DOHH2 (cell line): Measurements from ENCODE around the gene ABCG1.

ENCODE experiments used
- H3F3A ChIP-seq: fragments of 200-600 bp; sonication (generic), shearing (Covaris generic); 2 replicates; pipeline ENCODE4 v1.6.0; 2016; ENCODE audit warnings: antibody characterized with exemption, mild to moderate bottlenecking; ENCODE audit not compliant: control insufficient read depth, insufficient read depth
- H3K27ac ChIP-seq: fragments of 200-600 bp; sonication (generic); 2 replicates; pipeline ENCODE4 v1.5.1; 2014; ENCODE audit warnings: low read depth, mild to moderate bottlenecking, low read length, moderate library complexity
- H3K27me3 ChIP-seq: fragments of 200-600 bp; sonication (generic); 2 replicates; pipeline ENCODE4 v1.6.1; 2014; ENCODE audit warnings: mild to moderate bottlenecking, low read length, mixed read lengths; ENCODE audit not compliant: control insufficient read depth
- H3K36me3 ChIP-seq: fragments of 200-600 bp; sonication (generic); 2 replicates; pipeline ENCODE4 v1.6.1; 2014; ENCODE audit warnings: mild to moderate bottlenecking, low read length, moderate library complexity, mixed read lengths; ENCODE audit not compliant: control insufficient read depth
- H3K4me1 ChIP-seq: fragments of 200-600 bp; sonication (generic); 2 replicates; pipeline ENCODE4 v1.6.1; 2014; ENCODE audit warnings: mild to moderate bottlenecking, low read length, mixed read lengths; ENCODE audit not compliant: control insufficient read depth
- H3K4me2 ChIP-seq: fragments of 200-600 bp; sonication (generic); 2 replicates; pipeline ENCODE4 v1.6.0; 2014; ENCODE audit warnings: mild to moderate bottlenecking, low read length, moderate library complexity
- H3K4me3 ChIP-seq: fragments of 200-600 bp; sonication (generic); 2 replicates; pipeline ENCODE4 v1.5.1; 2014; ENCODE audit warnings: mild to moderate bottlenecking, low read length, mixed read lengths
- H3K79me2 ChIP-seq: fragments of 200-600 bp; sonication (generic); 2 replicates; pipeline ENCODE4 v1.6.1; 2014; ENCODE audit warnings: mild to moderate bottlenecking, low read length, mixed read lengths; ENCODE audit not compliant: control insufficient read depth
- H3K9me2 ChIP-seq: fragments of 200-600 bp; sonication (generic); replicated peaks from 2 replicates; pipeline ENCODE4 v1.6.1; 2014; ENCODE audit warnings: mild to moderate bottlenecking, low read length, mixed read lengths; ENCODE audit not compliant: control insufficient read depth
- H3K9me3 ChIP-seq: fragments of 200-600 bp; sonication (generic); 2 replicates; pipeline ENCODE4 v1.6.1; 2014; ENCODE audit warnings: antibody characterized with exemption, low read length, mixed read lengths; ENCODE audit not compliant: control insufficient read depth, insufficient read depth
- H4K20me1 ChIP-seq: fragments of 200-600 bp; sonication (generic); 2 replicates; pipeline ENCODE4 v1.6.0; 2014; ENCODE audit warnings: low read depth, mild to moderate bottlenecking, antibody characterized with exemption, low read length, moderate library complexity; ENCODE audit not compliant: control insufficient read depth, insufficient read depth
- EZH2phosphoT487 ChIP-seq: fragments of 200-600 bp; sonication (generic); IDR thresholded peaks from 2 replicates; pipeline ENCODE4 v1.6.1; 2017; ENCODE audit warnings: borderline replicate concordance, mild to moderate bottlenecking, antibody characterized with exemption, low read length, moderate library complexity, mixed read lengths
- TF ChIP-seq, protein P1 (sequence below): fragments of 200-600 bp; sonication (generic); IDR thresholded peaks from one replicate; pipeline ENCODE4 v1.5.1; 2014; ENCODE audit warnings: antibody characterized with exemption, mild to moderate bottlenecking, low read depth, low read length; ENCODE audit not compliant: poor library complexity, severe bottlenecking

The ABCG1 gene

DNA sequence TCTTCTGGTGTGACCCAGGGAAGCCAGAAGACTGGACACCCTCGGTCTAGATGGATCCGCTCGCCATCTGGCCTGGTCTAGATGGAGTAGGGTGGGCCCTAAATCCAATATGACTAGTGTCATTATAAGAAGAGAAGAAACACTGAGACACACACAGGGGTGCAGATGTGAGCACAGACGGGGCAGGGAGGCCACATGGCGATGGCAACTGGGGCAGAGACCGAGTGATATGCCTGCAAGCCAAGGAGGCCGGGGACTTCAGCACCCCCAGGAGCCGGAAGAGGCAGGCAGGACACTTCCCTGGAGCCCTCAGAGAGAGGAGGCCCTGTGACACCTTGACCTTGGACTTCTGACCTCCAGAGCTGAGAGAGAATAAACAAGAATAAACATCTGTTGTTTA lies 101.9 kb downstream of the ABCG1 start:
- Histone ChIP-seq H3K9me3 (no peaks in the 10 kb centered on the region), H3F3A (no peaks in the 10 kb centered on the region), H3K36me3 (no peaks in the 10 kb centered on the region), H3K4me3 (no peak overlapping the region), H3K4me2 (no peak overlapping the region), H3K27ac (no peak overlapping the region), H3K79me2 (no peaks in the 10 kb centered on the region), H3K9me2 (no peaks in the 10 kb centered on the region), H4K20me1 (no peaks in the 10 kb centered on the region), H3K27me3 (peaks cover 22% of the 10 kb centered on the region), H3K4me1 (peaks cover 14% of the 10 kb centered on the region)
- no peak for TF ChIP-seq EZH2phosphoT487

DNA sequence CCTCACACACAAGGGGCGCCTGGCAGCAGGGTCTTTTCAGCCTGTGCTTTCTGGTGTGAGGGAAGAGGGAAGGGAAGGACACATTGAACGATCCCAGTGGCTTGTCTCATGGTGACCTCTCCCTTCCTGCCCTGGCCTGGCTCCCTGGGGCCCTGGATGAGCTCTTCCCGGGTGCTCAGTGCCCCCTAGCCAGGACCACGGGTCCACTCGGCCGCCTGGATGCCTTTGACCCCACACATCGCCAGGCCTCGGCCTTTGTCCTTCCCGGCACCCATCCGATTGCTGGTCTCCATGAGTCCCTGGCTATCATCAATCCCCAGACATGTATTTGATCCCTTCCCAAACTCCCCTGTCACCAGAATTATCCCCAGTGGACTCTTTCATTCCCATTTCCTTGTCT lies 102.3 kb downstream of the ABCG1 start:
- peaks cover 22% of the 10 kb centered on the region for H3K27me3 ChIP-seq

DNA sequence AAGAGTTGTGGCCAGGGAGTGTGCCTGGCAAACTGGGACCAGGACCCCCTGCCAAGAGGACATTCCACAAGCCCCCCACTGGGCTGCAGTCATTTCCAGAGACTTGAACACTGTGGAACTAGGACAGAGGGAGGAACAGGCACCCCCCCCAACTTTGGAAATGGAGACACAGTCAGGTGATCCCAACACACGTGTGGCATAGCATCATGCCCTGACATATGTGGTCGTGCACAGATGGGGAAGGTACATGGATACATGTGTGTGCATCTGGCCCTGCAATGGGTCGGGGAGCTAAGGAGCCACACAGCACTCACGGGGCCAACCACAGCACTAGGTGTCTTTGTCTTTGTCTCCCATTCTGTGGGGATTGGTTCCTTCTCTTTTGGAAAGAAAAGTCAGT lies 102.9 kb downstream of the ABCG1 start:
- TF ChIP-seq, protein P1, sequence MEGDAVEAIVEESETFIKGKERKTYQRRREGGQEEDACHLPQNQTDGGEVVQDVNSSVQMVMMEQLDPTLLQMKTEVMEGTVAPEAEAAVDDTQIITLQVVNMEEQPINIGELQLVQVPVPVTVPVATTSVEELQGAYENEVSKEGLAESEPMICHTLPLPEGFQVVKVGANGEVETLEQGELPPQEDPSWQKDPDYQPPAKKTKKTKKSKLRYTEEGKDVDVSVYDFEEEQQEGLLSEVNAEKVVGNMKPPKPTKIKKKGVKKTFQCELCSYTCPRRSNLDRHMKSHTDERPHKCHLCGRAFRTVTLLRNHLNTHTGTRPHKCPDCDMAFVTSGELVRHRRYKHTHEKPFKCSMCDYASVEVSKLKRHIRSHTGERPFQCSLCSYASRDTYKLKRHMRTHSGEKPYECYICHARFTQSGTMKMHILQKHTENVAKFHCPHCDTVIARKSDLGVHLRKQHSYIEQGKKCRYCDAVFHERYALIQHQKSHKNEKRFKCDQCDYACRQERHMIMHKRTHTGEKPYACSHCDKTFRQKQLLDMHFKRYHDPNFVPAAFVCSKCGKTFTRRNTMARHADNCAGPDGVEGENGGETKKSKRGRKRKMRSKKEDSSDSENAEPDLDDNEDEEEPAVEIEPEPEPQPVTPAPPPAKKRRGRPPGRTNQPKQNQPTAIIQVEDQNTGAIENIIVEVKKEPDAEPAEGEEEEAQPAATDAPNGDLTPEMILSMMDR: no peak
- TF ChIP-seq EZH2phosphoT487: no peak
- Histone ChIP-seq H3K4me1 (peaks cover 14% of the 10 kb centered on the region), H3F3A (no peaks in the 10 kb centered on the region)

More for the DNA sequence above, 102.3 kb downstream of the ABCG1 start:
- no peak overlapping the region for H3K27ac ChIP-seq
- H3K4me3 ChIP-seq: no peak overlapping the region
- H4K20me1 ChIP-seq: no peaks in the 10 kb centered on the region
- no peaks in the 10 kb centered on the region for H3K79me2 ChIP-seq
- TF ChIP-seq EZH2phosphoT487: no peak
- TF ChIP-seq, protein P1: no peak
- H3K9me2 ChIP-seq: no peaks in the 10 kb centered on the region
- peaks cover 14% of the 10 kb centered on the region for H3K4me1 ChIP-seq
- no peak overlapping the region for H3K4me2 ChIP-seq
- H3K9me3 ChIP-seq: no peaks in the 10 kb centered on the region
- H3K36me3 ChIP-seq: no peaks in the 10 kb centered on the region
- H3F3A ChIP-seq: no peaks in the 10 kb centered on the region

DNA sequence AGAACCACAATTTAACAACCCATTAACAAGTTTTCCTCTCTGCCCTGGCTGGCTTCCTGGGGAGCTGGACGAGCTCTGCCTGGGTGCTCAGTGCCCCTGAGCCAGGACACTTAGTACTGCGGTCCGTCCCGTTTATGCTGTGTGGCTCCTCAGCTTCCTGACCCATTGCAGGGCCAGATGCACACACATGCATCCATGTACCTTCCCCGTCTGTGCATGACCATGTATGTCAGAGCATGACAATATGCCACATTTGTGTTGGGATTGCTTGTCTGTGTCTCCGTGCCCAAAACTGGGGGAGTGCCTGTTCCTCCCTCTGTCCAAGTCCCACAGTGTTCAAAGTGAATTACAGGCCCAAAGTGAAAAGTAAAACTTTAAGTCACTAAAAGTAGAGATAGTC lies 106.0 kb downstream of the ABCG1 start:
- no peaks in the 10 kb centered on the region for H3F3A ChIP-seq
- no peaks in the 10 kb centered on the region for H3K79me2 ChIP-seq
- H3K27ac ChIP-seq: no peak overlapping the region
- peaks cover 2% of the 10 kb centered on the region for H3K4me1 ChIP-seq
- peaks cover 33% of the 10 kb centered on the region for H3K27me3 ChIP-seq
- H3K9me2 ChIP-seq: no peaks in the 10 kb centered on the region
- H3K4me3 ChIP-seq: no peak overlapping the region
- H4K20me1 ChIP-seq: no peaks in the 10 kb centered on the region
- no peak overlapping the region for H3K4me2 ChIP-seq
- H3K36me3 ChIP-seq: no peaks in the 10 kb centered on the region
- TF ChIP-seq EZH2phosphoT487: no peak
- TF ChIP-seq, protein P1: no peak
- H3K9me3 ChIP-seq: no peaks in the 10 kb centered on the region

More for the DNA sequence above, 102.9 kb downstream of the ABCG1 start:
- no peak overlapping the region for H3K27ac ChIP-seq
- no peaks in the 10 kb centered on the region for H3K79me2 ChIP-seq
- H3K9me3 ChIP-seq: no peaks in the 10 kb centered on the region
- peaks cover 22% of the 10 kb centered on the region for H3K27me3 ChIP-seq
- H3K9me2 ChIP-seq: no peaks in the 10 kb centered on the region
- H3K4me3 ChIP-seq: no peak overlapping the region
- no peaks in the 10 kb centered on the region for H4K20me1 ChIP-seq
- no peaks in the 10 kb centered on the region for H3K36me3 ChIP-seq
- H3K4me2 ChIP-seq: no peak overlapping the region
